Esophagus muscularis mucosa (tissue), 4 donors: ENCODE data around the gene FGFR2. TPM values are rescaled to one million over a fixed set of nuclear protein-coding genes. Genes with fewer than 3 reads are reported as not detected.

Experiments
- DNase-seq: peaks from one replicate; pipeline ENCODE4 v3.0.0-alpha.2; 2017; ENCODE audit errors: extremely low spot score
- H3K27ac ChIP-seq, 4 donors: fragments of 200-600 bp; sonication (generic); replicated peaks in 1 of 4; 1 replicate in 3 of 4; 2 replicates in 1 of 4; pipeline ENCODE4 v1.5.1; 2016 to 2019; ENCODE audit warnings: mild to moderate bottlenecking in 1 of 4
- H3K27me3 ChIP-seq, 4 donors: fragments of 200-600 bp; sonication (generic); one replicate each; pipeline versions ENCODE4 v1.5.1 to v1.6.0; 2016 to 2019
- H3K36me3 ChIP-seq, 4 donors: fragments of 200-600 bp; sonication (generic); one replicate each; pipeline ENCODE4 v1.5.1; 2016 to 2019
- H3K4me1 ChIP-seq, 4 donors: fragments of 200-600 bp; sonication (generic); one replicate each; pipeline ENCODE4 v1.5.1; 2016 to 2019
- H3K4me3 ChIP-seq, 4 donors: fragments of 200-600 bp; sonication (generic); 1 replicate in 2 of 4; 2 replicates in 2 of 4; pipeline ENCODE4 v1.5.1; 2016 to 2019; ENCODE audit warnings: mild to moderate bottlenecking in 4 of 4, moderate library complexity in 1 of 4
- H3K9me3 ChIP-seq, 4 donors: fragments of 200-600 bp; sonication (generic); 1 replicate in 3 of 4; 2 replicates in 1 of 4; pipeline ENCODE4 v1.5.1; 2016 to 2019
- CTCF ChIP-seq, 3 experiments: fragments of 200-600 bp in 2 of 3; fragments of 450-650 bp in 1 of 3; sonication (generic) in 2 of 3; IDR thresholded peaks; one replicate each; pipeline ENCODE4 v1.5.1; 2017 to 2019; ENCODE audit warnings: antibody characterized with exemption in 3 of 3, mild to moderate bottlenecking in 2 of 3, moderate library complexity in 1 of 3
- EP300 ChIP-seq: sonication (generic); formaldehyde crosslinking; IDR thresholded peaks from one replicate; pipeline ENCODE4 v1.6.1; 2017; ENCODE audit warnings: antibody characterized with exemption
- POLR2A ChIP-seq: fragments of 450-650 bp; IDR thresholded peaks from one replicate; pipeline ENCODE4 v1.6.1; 2017; ENCODE audit warnings: antibody characterized with exemption, moderate library complexity, mild to moderate bottlenecking, low read depth
- POLR2AphosphoS5 ChIP-seq, 2 donors: sonication (generic); formaldehyde crosslinking; IDR thresholded peaks; one replicate each; pipeline ENCODE4 v1.6.1; 2017; ENCODE audit warnings: antibody characterized with exemption in 2 of 2
- WGBS: methylation state at CpG from one replicate; pipeline ENCODE4 v1.1.5; 2018; 5-methylcytosine and 5-hydroxymethylcytosine counted together
- intact Hi-C: fragments of 100-400 bp; cut with DNase I; formaldehyde crosslinking; loops from one replicate; pipeline ENCODE4 v1.15.1; 2023
- total RNA-seq, 4 donors: library from RNA; depleted of rRNA; stranded (reverse); fragments of >200 nt; gene quantifications; one replicate each; pipeline versions ENCODE4 v1.1.0 to v1.2.1, GENCODE V29; 2016

Gene FGFR2
- total RNA-seq: 10 to 100 TPM; 58.6 to 74.0 (median 60.5) TPM

GRCh38 chr10:121598263-121599249 lies at the start of gene FGFR2:
FGFR2 (minus strand) TSS chr10:121598444; CDS start chr10:121593817, 4,627 bp downstream.
- Histone ChIP-seq H3K4me3 (peak within 1 kb of the TSS; percentile 70 to 85 (median 73)), H3K27ac (peak within 1 kb of the TSS; percentile 91 to 95 (median 94)), H3K9me3 (no peaks in the 10 kb centered on the region), H3K4me1 (peaks cover 14 to 51% (median 48%) of the 10 kb centered on the region in 4 donors), H3K27me3 (peaks cover 0 to 24% (median 2%) of the 10 kb centered on the region in 4 donors), H3K36me3 (no peaks in the 10 kb centered on the region)
- no peak for DNase-seq
- TF ChIP-seq POLR2AphosphoS5 (IDR thresholded peaks at IDR 0.05): peak; percentile 45 to 77
- TF ChIP-seq CTCF (IDR thresholded peaks at IDR 0.05): peak in 1 of 3 experiments; percentile 2
- TF ChIP-seq POLR2A: no peak
- intact Hi-C loops: loop anchor here (10.0 kb wide), 2 partner anchors 164 to 524 kb away; no protein-coding TSS in a partner anchor
- WGBS: 1% methylated on average over 23 of the region's 92 CpGs

GRCh38 chr10:121647401-121647800 lies 49.2 kb upstream of the FGFR2 start:
- Histone ChIP-seq H3K9me3 (no peaks in the 10 kb centered on the region), H3K4me3 (no peak overlapping the region), H3K27me3 (no peaks in the 10 kb centered on the region), H3K27ac (no peak overlapping the region), H3K36me3 (no peaks in the 10 kb centered on the region), H3K4me1 (no peaks in the 10 kb centered on the region)
- TF ChIP-seq CTCF (IDR thresholded peaks at IDR 0.05) (no peak), EP300 (no peak), POLR2AphosphoS5 (IDR thresholded peaks at IDR 0.05) (no peak), POLR2A (no peak)
- WGBS: 80% methylated on average over 4 of the region's 4 CpGs
- intact Hi-C loops: no loop called here
- DNase-seq: no peak

GRCh38 chr10:121645696-121646095 lies 47.5 kb upstream of the FGFR2 start:
- Histone ChIP-seq H3K36me3 (no peaks in the 10 kb centered on the region), H3K27me3 (no peaks in the 10 kb centered on the region), H3K9me3 (peaks cover 0 to 10% (median 7%) of the 10 kb centered on the region in 4 donors), H3K4me3 (no peak overlapping the region), H3K4me1 (no peaks in the 10 kb centered on the region), H3K27ac (no peak overlapping the region)
- intact Hi-C loops: no loop called here
- DNase-seq: no peak
- no peak for TF ChIP-seq CTCF (IDR thresholded peaks at IDR 0.05)
- no peak for TF ChIP-seq POLR2A
- no peak for TF ChIP-seq EP300
- TF ChIP-seq POLR2AphosphoS5 (IDR thresholded peaks at IDR 0.05): no peak
- 79% methylated on average over 7 of the region's 7 CpGs for WGBS

- intact Hi-C loops: no loop called here
- WGBS: no CpG with 5 or more reads among the region's 2 CpGs
- peaks cover 0 to 10% (median 7%) of the 10 kb centered on the region in 4 donors for H3K9me3 ChIP-seq
- DNase-seq: no peak
- no peak overlapping the region for H3K4me3 ChIP-seq
- no peaks in the 10 kb centered on the region for H3K4me1 ChIP-seq
- no peaks in the 10 kb centered on the region for H3K27me3 ChIP-seq
- no peak overlapping the region for H3K27ac ChIP-seq
- TF ChIP-seq EP300: no peak
- TF ChIP-seq POLR2A: no peak
- TF ChIP-seq CTCF (IDR thresholded peaks at IDR 0.05): no peak
- TF ChIP-seq POLR2AphosphoS5 (IDR thresholded peaks at IDR 0.05): no peak
- H3K36me3 ChIP-seq: no peaks in the 10 kb centered on the region
Measured at GRCh38 chr10:121644501-121644900, 46.3 kb upstream of the FGFR2 start.
